ENCODE measurements around the gene FBF1. TPM values are rescaled to one million over a fixed set of nuclear protein-coding genes. Genes with fewer than 3 reads are reported as not detected.

Gene FBF1
- polyA plus RNA-seq, 1 donor (not counting 4 experiments of a cell fraction or from before 2014, with no cell fraction given) = 4.3 TPM

DNA sequence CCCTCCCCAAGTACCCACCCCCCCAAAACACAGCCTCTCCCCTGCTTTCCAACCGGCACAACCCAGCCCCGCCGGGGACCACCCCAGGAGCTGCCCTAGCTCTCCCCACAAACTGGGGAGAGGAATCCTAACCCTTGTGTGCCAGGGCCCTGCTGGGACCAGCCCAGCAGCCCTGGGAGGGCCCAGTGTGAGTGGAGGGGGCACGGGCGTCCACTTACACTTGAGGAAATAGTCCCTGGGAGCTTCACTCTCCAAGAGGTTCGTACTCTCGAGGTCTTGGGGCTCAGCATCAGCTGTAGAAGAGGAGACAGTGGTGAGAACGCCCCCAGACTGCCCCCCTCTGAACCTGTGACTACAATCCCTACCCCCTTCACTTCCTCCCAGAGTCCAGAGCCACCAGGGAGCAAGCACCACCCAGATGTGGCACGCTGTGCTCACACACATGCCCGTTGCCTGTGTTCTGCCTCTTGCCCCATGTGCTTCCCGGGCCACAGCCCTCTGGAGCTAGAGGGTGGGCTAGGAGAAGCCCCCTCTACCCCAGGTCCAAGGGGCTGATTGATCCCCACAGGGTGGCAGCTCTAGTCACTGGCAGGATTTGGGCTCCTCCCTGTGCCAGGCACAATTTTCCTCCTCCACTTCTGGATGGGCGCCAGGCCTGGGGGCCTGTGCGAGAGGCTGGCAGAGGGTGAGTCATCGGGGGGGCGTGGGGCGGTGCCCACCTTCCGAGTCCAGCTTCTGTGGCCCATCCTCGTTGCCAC, 65.5 kb downstream of the FBF1 start:
- Histone ChIP-seq H3K27ac (ENCODE audit: control insufficient read depth, insufficient read depth, low read length) (peak overlapping the region; percentile 86), H3K4me2 (ENCODE audit: control insufficient read depth, extremely low read depth, insufficient read depth, low read depth, low read length) (peak overlapping the region; percentile 74), H4K20me1 (ENCODE audit: control insufficient read depth, extremely low read depth, insufficient read depth, low read length) (no peaks in the 10 kb centered on the region), H3K79me2 (ENCODE audit: control insufficient read depth, insufficient read depth, low read length) (no peaks in the 10 kb centered on the region), H2AFZ (ENCODE audit: control insufficient read depth, low read length) (no peak overlapping the region), H3K4me1 (ENCODE audit: control insufficient read depth, extremely low read depth, insufficient read depth, low read length) (peaks cover 41% of the 10 kb centered on the region), H3K9me1 (ENCODE audit: control insufficient read depth, extremely low read depth, insufficient read depth, low read length) (no peaks in the 10 kb centered on the region), H3K27me3 (ENCODE audit: control insufficient read depth, extremely low read depth, insufficient read depth, low read length) (no peaks in the 10 kb centered on the region), H3K9ac (ENCODE audit: control insufficient read depth, extremely low read depth, insufficient read depth, low read length) (peak overlapping the region; percentile 83), H3K9me3 (ENCODE audit: control insufficient read depth, low read depth, low read length) (no peaks in the 10 kb centered on the region), H3K4me3 (ENCODE audit: control insufficient read depth in 2 of 3, extremely low read depth in 1 of 3, insufficient read depth in 2 of 3, low read depth in 1 of 3, low read length in 3 of 3) (peak overlapping the region in 1 of 3 experiments; percentile 24), H3K36me3 (ENCODE audit: control insufficient read depth in 2 of 2, extremely low read depth in 1 of 2, insufficient read depth in 2 of 2, low read length in 2 of 2) (no peaks in the 10 kb centered on the region)
- TF ChIP-seq, protein P1, sequence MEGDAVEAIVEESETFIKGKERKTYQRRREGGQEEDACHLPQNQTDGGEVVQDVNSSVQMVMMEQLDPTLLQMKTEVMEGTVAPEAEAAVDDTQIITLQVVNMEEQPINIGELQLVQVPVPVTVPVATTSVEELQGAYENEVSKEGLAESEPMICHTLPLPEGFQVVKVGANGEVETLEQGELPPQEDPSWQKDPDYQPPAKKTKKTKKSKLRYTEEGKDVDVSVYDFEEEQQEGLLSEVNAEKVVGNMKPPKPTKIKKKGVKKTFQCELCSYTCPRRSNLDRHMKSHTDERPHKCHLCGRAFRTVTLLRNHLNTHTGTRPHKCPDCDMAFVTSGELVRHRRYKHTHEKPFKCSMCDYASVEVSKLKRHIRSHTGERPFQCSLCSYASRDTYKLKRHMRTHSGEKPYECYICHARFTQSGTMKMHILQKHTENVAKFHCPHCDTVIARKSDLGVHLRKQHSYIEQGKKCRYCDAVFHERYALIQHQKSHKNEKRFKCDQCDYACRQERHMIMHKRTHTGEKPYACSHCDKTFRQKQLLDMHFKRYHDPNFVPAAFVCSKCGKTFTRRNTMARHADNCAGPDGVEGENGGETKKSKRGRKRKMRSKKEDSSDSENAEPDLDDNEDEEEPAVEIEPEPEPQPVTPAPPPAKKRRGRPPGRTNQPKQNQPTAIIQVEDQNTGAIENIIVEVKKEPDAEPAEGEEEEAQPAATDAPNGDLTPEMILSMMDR (optimal IDR thresholded peaks at IDR 0.05 in 1 of 3, IDR thresholded peaks at IDR 0.05 in 1 of 3, conservative IDR thresholded peaks at IDR 0.05 in 1 of 3; ENCODE audit: extremely low read depth in 1 of 3, insufficient read depth in 2 of 3, low read length in 3 of 3) = no peak
- no peak for TF ChIP-seq EZH2 (IDR thresholded peaks at IDR 0.05; ENCODE audit: low read length)
- DNase-seq (ENCODE audit: low read depth, low spot score) (no peak), FAIRE-seq (no peak)
- dilution Hi-C loops (cut with MboI; ENCODE audit: extremely low pct_ligation_motif_present, low sequenced_read_pairs) = no loop called here

DNA sequence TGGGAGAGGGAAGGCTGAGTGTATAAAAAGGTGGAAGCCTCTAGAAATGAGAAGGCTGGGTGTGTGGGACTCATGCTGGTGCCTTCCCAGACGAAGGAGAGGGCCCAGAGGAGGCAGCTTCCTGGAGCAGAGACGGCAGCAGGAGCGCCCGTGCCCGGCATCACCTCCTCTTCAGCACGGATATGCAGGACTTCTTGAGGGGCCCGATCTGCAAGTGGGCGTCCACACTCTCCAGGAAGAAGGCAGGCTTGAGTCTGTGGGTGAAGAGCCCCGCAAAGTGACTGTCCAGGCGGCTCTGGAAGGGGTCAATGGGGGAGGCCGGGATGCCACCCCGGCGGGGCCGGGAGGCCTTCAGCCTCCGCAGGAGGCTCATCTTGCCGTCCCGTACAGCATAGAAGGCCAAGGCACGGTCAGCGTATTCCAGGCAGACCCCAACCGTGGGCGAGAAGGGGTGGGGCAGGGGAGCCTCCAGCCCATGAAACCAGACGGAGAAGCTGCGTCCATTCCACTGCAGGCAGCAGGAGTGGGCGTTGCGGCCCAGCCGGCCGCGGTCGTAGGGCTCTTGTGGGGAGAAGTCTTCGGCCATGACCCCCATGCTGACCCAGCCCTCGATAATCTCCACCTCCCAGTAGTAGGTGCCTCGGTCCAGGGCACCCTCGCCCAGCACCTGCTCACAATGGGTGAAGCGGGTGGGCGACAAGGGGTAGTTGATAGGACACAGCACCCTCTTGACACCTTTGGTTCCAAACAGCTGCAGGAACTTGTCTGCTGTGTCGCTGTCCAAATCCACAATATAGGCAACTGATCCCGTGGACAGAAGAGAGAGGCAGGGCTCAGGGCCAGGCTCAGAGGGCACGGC, 66.3 kb downstream of the FBF1 start:
- H3K4me3 ChIP-seq (ENCODE audit: control insufficient read depth in 2 of 3, extremely low read depth in 1 of 3, insufficient read depth in 2 of 3, low read depth in 1 of 3, low read length in 3 of 3) = no peak overlapping the region

More for the DNA sequence above, 66.3 kb downstream of the FBF1 start:
- no peak for TF ChIP-seq EZH2 (IDR thresholded peaks at IDR 0.05; ENCODE audit: low read length)
- TF ChIP-seq, protein P1 (optimal IDR thresholded peaks at IDR 0.05 in 1 of 3, IDR thresholded peaks at IDR 0.05 in 1 of 3, conservative IDR thresholded peaks at IDR 0.05 in 1 of 3; ENCODE audit: extremely low read depth in 1 of 3, insufficient read depth in 2 of 3, low read length in 3 of 3) = no peak
- peaks cover 44% of the 10 kb centered on the region for H3K4me1 ChIP-seq (ENCODE audit: control insufficient read depth, extremely low read depth, insufficient read depth, low read length)
- no peaks in the 10 kb centered on the region for H3K9me3 ChIP-seq (ENCODE audit: control insufficient read depth, low read depth, low read length)
- no peaks in the 10 kb centered on the region for H3K9me1 ChIP-seq (ENCODE audit: control insufficient read depth, extremely low read depth, insufficient read depth, low read length)
- H3K4me2 ChIP-seq (ENCODE audit: control insufficient read depth, extremely low read depth, insufficient read depth, low read depth, low read length) = no peak overlapping the region
- no peaks in the 10 kb centered on the region for H4K20me1 ChIP-seq (ENCODE audit: control insufficient read depth, extremely low read depth, insufficient read depth, low read length)
- H2AFZ ChIP-seq (ENCODE audit: control insufficient read depth, low read length) = no peak overlapping the region
- DNase-seq (ENCODE audit: low read depth, low spot score) (no peak), FAIRE-seq (no peak)
- H3K79me2 ChIP-seq (ENCODE audit: control insufficient read depth, insufficient read depth, low read length) = no peaks in the 10 kb centered on the region
- no peaks in the 10 kb centered on the region for H3K27me3 ChIP-seq (ENCODE audit: control insufficient read depth, extremely low read depth, insufficient read depth, low read length)
- no peak overlapping the region for H3K27ac ChIP-seq (ENCODE audit: control insufficient read depth, insufficient read depth, low read length)
- H3K9ac ChIP-seq (ENCODE audit: control insufficient read depth, extremely low read depth, insufficient read depth, low read length) = no peak overlapping the region
- H3K36me3 ChIP-seq (ENCODE audit: control insufficient read depth in 2 of 2, extremely low read depth in 1 of 2, insufficient read depth in 2 of 2, low read length in 2 of 2) = no peaks in the 10 kb centered on the region
- dilution Hi-C loops (cut with MboI; ENCODE audit: extremely low pct_ligation_motif_present, low sequenced_read_pairs) = no loop called here

All from keratinocyte (primary cell).